IMR-90 (cell line): ENCODE measurements around the gene FRAS1. TPM values are rescaled to one million over a fixed set of nuclear protein-coding genes. Genes with fewer than 3 reads are reported as not detected.

Experiments used
- ATAC-seq: fragments of 200-7000 bp; cut with Tn5 transposase; 2 replicates; pipeline ENCODE4 v1.9.1; 2020; ENCODE audit warnings: low read depth, mild to moderate bottlenecking, moderate library complexity
- BruUV-seq: library from RNA; stranded (reverse); fragments of 400-500 nt; replicated peaks from 2 replicates; lab custom pipeline; 2021; lab: Mats Ljungman, UMichigan
- CTCF ChIA-PET: fragments of 300-600 bp; formaldehyde crosslinking; extraction: SDS; loops from one replicate; lab custom pipeline; 2021; ENCODE audit warnings: antibody characterized with exemption; lab: Yijun Ruan, JAX
- POLR2A ChIA-PET: fragments of 300-600 bp; sonication (Branson Sonifier 250); formaldehyde crosslinking; loops from one replicate; lab custom pipeline; 2022; ENCODE audit warnings: antibody characterized with exemption; ENCODE audit not compliant: unreplicated experiment; lab: Charles Lee
- DNase-seq: peaks from one replicate; pipeline ENCODE4 v3.0.0; 2013
- H2AFZ ChIP-seq: replicated peaks from 2 replicates; pipeline ENCODE3; 2013; ENCODE audit warnings: low read length, mild to moderate bottlenecking; ENCODE audit not compliant: poor library complexity
- H2AK5ac ChIP-seq: 2 replicates; pipeline ENCODE4 v1.6.1; 2013; ENCODE audit warnings: low read depth, low read length, inconsistent platforms
- H2AK9ac ChIP-seq: replicated peaks from 2 replicates; pipeline ENCODE3; 2013; ENCODE audit warnings: mild to moderate bottlenecking, low read depth, low read length, moderate library complexity; ENCODE audit not compliant: poor library complexity
- H2BK120ac ChIP-seq: 2 replicates; pipeline ENCODE4 v1.6.1; 2013; ENCODE audit warnings: low read depth, low read length, inconsistent platforms
- H2BK15ac ChIP-seq: 3 replicates; pipeline ENCODE4 v1.6.1; 2013; ENCODE audit warnings: low read depth, low read length, inconsistent platforms
- H2BK20ac ChIP-seq: 2 replicates; pipeline ENCODE4 v1.6.1; 2013; ENCODE audit warnings: low read depth, mild to moderate bottlenecking, inconsistent platforms, low read length, moderate library complexity
- H2BK5ac ChIP-seq: 2 replicates; pipeline ENCODE4 v1.6.1; 2013; ENCODE audit warnings: mild to moderate bottlenecking, low read depth, low read length, inconsistent platforms; ENCODE audit not compliant: poor library complexity, severe bottlenecking
- H3K14ac ChIP-seq: replicated peaks from 2 replicates; pipeline ENCODE4 v1.6.1; 2013; ENCODE audit warnings: low read depth, low read length, inconsistent platforms
- H3K18ac ChIP-seq: 2 replicates; pipeline ENCODE4 v1.6.1; 2013; ENCODE audit warnings: low read depth, low read length, control low read depth
- H3K23ac ChIP-seq: 2 replicates; pipeline ENCODE4 v1.6.1; 2013; ENCODE audit warnings: low read depth, low read length, inconsistent platforms
- H3K27ac ChIP-seq: 2 replicates; pipeline ENCODE4 v1.5.1; 2013; ENCODE audit warnings: mild to moderate bottlenecking, control low read depth, low read length; ENCODE audit not compliant: insufficient read depth
- H3K27me3 ChIP-seq: 2 replicates; pipeline ENCODE4 v1.6.1; 2013; ENCODE audit warnings: low read length; ENCODE audit not compliant: control insufficient read depth, insufficient read depth
- H3K36me3 ChIP-seq: 2 replicates; pipeline ENCODE4 v1.6.1; 2013; ENCODE audit warnings: low read length, mixed read lengths; ENCODE audit not compliant: control insufficient read depth, insufficient read depth
- H3K4ac ChIP-seq: 2 replicates; pipeline ENCODE4 v1.6.1; 2013; ENCODE audit warnings: low read depth, low read length, inconsistent platforms
- H3K4me1 ChIP-seq: 2 replicates; pipeline ENCODE4 v1.6.1; 2013; ENCODE audit warnings: low read length, mixed read lengths; ENCODE audit not compliant: control insufficient read depth, insufficient read depth
- H3K4me2 ChIP-seq: 2 replicates; pipeline ENCODE4 v1.6.1; 2013; ENCODE audit warnings: low read depth, mild to moderate bottlenecking, control low read depth, low read length, moderate library complexity
- H3K4me3 ChIP-seq: 2 replicates; pipeline ENCODE4 v1.5.1; 2013; ENCODE audit warnings: low read depth, mild to moderate bottlenecking, control low read depth, low read length, moderate library complexity; ENCODE audit not compliant: insufficient read depth
- H3K56ac ChIP-seq: 2 replicates; pipeline ENCODE4 v1.6.1; 2013; ENCODE audit warnings: low read length, inconsistent platforms; ENCODE audit not compliant: insufficient read depth; ENCODE audit errors: extremely low read depth
- H3K79me1 ChIP-seq, 2 experiments: 2 replicates each; pipeline ENCODE4 v1.6.1; 2013; ENCODE audit warnings: low read length in 2 of 2, inconsistent platforms in 1 of 2, low read depth in 1 of 2
- H3K9ac ChIP-seq: 2 replicates; pipeline ENCODE4 v1.6.1; 2013; ENCODE audit warnings: low read depth, low read length, control low read depth
- H3K9me1 ChIP-seq: 2 replicates; pipeline ENCODE4 v1.6.1; 2013; ENCODE audit warnings: low read length, inconsistent platforms; ENCODE audit not compliant: insufficient read depth
- H3K9me3 ChIP-seq: 2 replicates; pipeline ENCODE4 v1.6.1; 2013; ENCODE audit warnings: low read length; ENCODE audit not compliant: control insufficient read depth, insufficient read depth
- H4K20me1 ChIP-seq: 2 replicates; pipeline ENCODE4 v1.6.1; 2013; ENCODE audit warnings: low read length, inconsistent platforms; ENCODE audit not compliant: insufficient read depth
- H4K5ac ChIP-seq: 2 replicates; pipeline ENCODE4 v1.6.1; 2013; ENCODE audit warnings: mild to moderate bottlenecking, low read depth, low read length, control low read depth
- H4K8ac ChIP-seq, 2 experiments: 2 replicates each; pipeline ENCODE4 v1.6.1; 2013; ENCODE audit warnings: low read depth in 2 of 2, low read length in 2 of 2, control low read depth in 1 of 2, inconsistent platforms in 1 of 2
- H4K91ac ChIP-seq: 2 replicates; pipeline ENCODE4 v1.6.1; 2013; ENCODE audit warnings: low read depth, low read length, inconsistent platforms; ENCODE audit not compliant: insufficient read depth
- BHLHE40 ChIP-seq: fragments of 150-350 bp; IDR thresholded peaks from 2 replicates; pipeline ENCODE4 v1.6.1; 2016; ENCODE audit warnings: mild to moderate bottlenecking, low read depth, low read length
- CEBPB ChIP-seq: IDR thresholded peaks from 2 replicates; pipeline ENCODE4 v1.6.1; 2012; ENCODE audit warnings: low read depth, low read length, improper control_type of control experiment
- CTCF ChIP-seq: conservative IDR thresholded peaks from 2 replicates; pipeline ENCODE4 v1.5.1; 2012; ENCODE audit warnings: mild to moderate bottlenecking, low read depth, low read length, improper control_type of control experiment
- FOS ChIP-seq: fragments of 150-350 bp; IDR thresholded peaks from 2 replicates; pipeline ENCODE4 v1.6.1; 2016; ENCODE audit warnings: low read depth, low read length
- MXI1 ChIP-seq: IDR thresholded peaks from 2 replicates; pipeline ENCODE4 v1.6.1; 2012; ENCODE audit warnings: low read depth, mild to moderate bottlenecking, low read length, moderate library complexity, borderline replicate concordance
- NFE2L2 ChIP-seq: fragments of 150-350 bp; IDR thresholded peaks from 2 replicates; pipeline ENCODE4 v1.6.1; 2016; ENCODE audit warnings: low read depth, mild to moderate bottlenecking, low read length
- POLR2A ChIP-seq: IDR thresholded peaks from 2 replicates; pipeline ENCODE4 v1.6.1; 2012; ENCODE audit warnings: mild to moderate bottlenecking, low read depth, low read length
- RAD21 ChIP-seq: IDR thresholded peaks from 2 replicates; pipeline ENCODE4 v1.6.1; 2012; ENCODE audit warnings: low read length, improper control_type of control experiment
- RCOR1 ChIP-seq: IDR thresholded peaks from 2 replicates; pipeline ENCODE4 v1.6.1; 2012; ENCODE audit warnings: mild to moderate bottlenecking, low read length, improper control_type of control experiment; ENCODE audit not compliant: insufficient replicate concordance
- RFX5 ChIP-seq: IDR thresholded peaks from 2 replicates; pipeline ENCODE4 v1.8.0; 2012; ENCODE audit warnings: low read depth, mild to moderate bottlenecking, low read length, moderate library complexity
- SMC3 ChIP-seq: fragments of 150-350 bp; IDR thresholded peaks from 2 replicates; pipeline ENCODE4 v1.6.1; 2016; ENCODE audit warnings: low read depth, mild to moderate bottlenecking, antibody characterized with exemption, low read length, moderate library complexity
- WGBS, 2 experiments: methylation state at CpG; one replicate each; pipeline versions ENCODE4 v1.1.5 to v1.1.7; 2013; ENCODE audit warnings: missing lambda C conversion rate in 2 of 2; ENCODE audit not compliant: insufficient read length in 1 of 2; ENCODE audit errors: extremely low coverage in 2 of 2; 5-methylcytosine and 5-hydroxymethylcytosine counted together
- dilution Hi-C: fragments of 300-500 bp; cut with HindIII; formaldehyde crosslinking; loops from one replicate; pipeline ENCODE4 v1.14.3; 2018; ENCODE audit warnings: low sequenced_read_pairs; ENCODE audit not compliant: unreplicated experiment
- in situ Hi-C: fragments of 300-500 bp; cut with MboI; formaldehyde crosslinking; loops from 3 replicates; pipeline ENCODE4 v1.14.3; 2019; ENCODE audit warnings: low sequenced_read_pairs, inconsistent platforms, mixed read lengths
- intact Hi-C: fragments of 100-400 bp; cut with micrococcal nuclease; formaldehyde crosslinking; loops from 2 replicates; pipeline ENCODE4 v1.10.0; 2022
- polyA plus RNA-seq, 3 experiments: library from polyadenylated mRNA; depleted of rRNA; stranded (reverse); fragments of >200 nt; gene quantifications; 2 replicates each; pipeline ENCODE4 v1.2.3, GENCODE V29; 2012; ENCODE audit warnings: low replicate concordance in 1 of 3
- total RNA-seq: library from RNA; depleted of rRNA; stranded (reverse); fragments of >200 nt; gene quantifications from 2 replicates; pipeline ENCODE4 v1.2.3, GENCODE V29; 2012

The FRAS1 gene
- total and polyA plus RNA-seq, 2 of the 4 experiments (the other 2 are of a cell fraction), result under 0.01 to 0.03 TPM

- ChIA-PET POLR2A (interaction anchor here (0.6 kb wide), 1 partner anchor 20 kb away, joined by 4 read pairs; no protein-coding TSS in a partner anchor), CTCF (no interaction called here)
- DNase-seq (no peak), ATAC-seq (no peak)
- H2BK20ac ChIP-seq, result no peak overlapping the region
- no CpG with 5 or more reads among the region's 4 CpGs for WGBS, 2 experiments
- H4K91ac ChIP-seq, result no peak overlapping the region
- no peak overlapping the region for H3K4ac ChIP-seq
- H3K36me3 ChIP-seq, result no peaks in the 10 kb centered on the region
- H4K8ac ChIP-seq, result no peak overlapping the region
- H3K4me2 ChIP-seq, result no peak overlapping the region
- no TSS peak for BruUV-seq
- H3K18ac ChIP-seq, result no peak overlapping the region
- H2AK9ac ChIP-seq, result no peak overlapping the region
- H3K9ac ChIP-seq, result no peak overlapping the region
- no peak overlapping the region for H2BK5ac ChIP-seq
- no peaks in the 10 kb centered on the region for H3K9me1 ChIP-seq
- in situ Hi-C loops (no loop called here), dilution Hi-C loops (no loop called here), intact Hi-C loops (no loop called here)
- no peak overlapping the region for H3K27ac ChIP-seq
- no peak overlapping the region for H3K56ac ChIP-seq
- no peak overlapping the region for H3K4me3 ChIP-seq
- H3K14ac ChIP-seq, result no peak overlapping the region
- no peak overlapping the region for H4K5ac ChIP-seq
- no peak overlapping the region for H3K23ac ChIP-seq
- H4K20me1 ChIP-seq, result no peaks in the 10 kb centered on the region
- H2AFZ ChIP-seq, result no peak overlapping the region
- no peaks in the 10 kb centered on the region for H3K9me3 ChIP-seq
- H3K27me3 ChIP-seq, result no peaks in the 10 kb centered on the region; the same call in 1 of the 2 replicates
- no peaks in the 10 kb centered on the region for H3K4me1 ChIP-seq
- TF ChIP-seq CEBPB (no peak), BHLHE40 (no peak), FOS (no peak), POLR2A (no peak), SMC3 (no peak), MXI1 (no peak), RAD21 (no peak), RCOR1 (no peak), NFE2L2 (no peak), CTCF (no peak), RFX5 (no peak)
- H2AK5ac ChIP-seq, result no peak overlapping the region
- no peak overlapping the region for H2BK15ac ChIP-seq
- no peak overlapping the region for H2BK120ac ChIP-seq
- H3K79me1 ChIP-seq, result no peaks in the 10 kb centered on the region
Observed at GRCh38 chr4:78361621-78362120, 304.5 kb downstream of the FRAS1 start.
